T-helper 1 cell (primary cell): Measurements from ENCODE around the gene ERN2.
A peak's percentile ranks its signal among the peaks of the same experiment; 100 is the strongest.

ENCODE experiments used
- DNase-seq, 5 donors: peaks; one replicate each; pipeline ENCODE4 v3.0.0-alpha.2; 2012 to 2020

Gene ERN2

DNA sequence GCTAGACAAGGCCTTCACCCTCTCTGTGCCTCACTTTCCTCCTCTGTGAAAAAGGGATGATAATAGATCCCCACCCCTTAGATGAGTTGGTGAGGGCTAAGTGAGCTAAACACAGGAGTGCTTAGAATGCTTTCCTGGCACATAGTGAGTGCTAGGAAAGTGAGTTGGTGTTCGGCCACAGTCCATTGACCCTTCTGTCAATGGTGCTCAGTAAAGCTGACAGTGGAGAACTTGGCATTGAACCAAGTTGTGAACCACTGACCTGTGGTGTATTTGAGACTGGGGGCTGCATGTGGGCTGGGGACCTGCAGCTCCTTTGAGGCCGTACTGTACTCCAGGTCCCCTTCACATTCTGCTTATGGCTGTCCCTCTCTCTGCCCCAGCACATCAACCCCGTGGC lies 29.5 kb downstream of the ERN2 start:
- DNase-seq = no peak

DNA sequence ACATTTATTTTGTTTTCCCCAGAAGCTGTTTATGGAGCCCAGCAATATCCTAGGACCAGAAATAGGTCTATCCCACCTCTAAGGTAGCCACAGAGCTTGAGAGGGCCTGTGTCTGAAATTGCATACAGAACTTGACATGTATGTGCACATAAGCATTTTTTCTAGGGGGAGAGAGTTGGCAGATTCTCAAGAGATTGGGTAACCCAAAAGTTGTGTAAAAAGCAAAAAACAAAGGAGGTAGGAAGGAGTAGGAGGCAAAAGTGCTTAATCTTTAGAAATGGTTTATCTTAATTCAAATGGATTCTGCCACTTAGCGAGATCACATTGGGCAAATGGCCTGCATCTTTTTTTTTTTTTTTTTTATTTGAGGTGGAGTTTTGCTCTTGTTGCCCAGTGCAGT lies 30.8 kb downstream of the ERN2 start:
- no peak for DNase-seq

DNA sequence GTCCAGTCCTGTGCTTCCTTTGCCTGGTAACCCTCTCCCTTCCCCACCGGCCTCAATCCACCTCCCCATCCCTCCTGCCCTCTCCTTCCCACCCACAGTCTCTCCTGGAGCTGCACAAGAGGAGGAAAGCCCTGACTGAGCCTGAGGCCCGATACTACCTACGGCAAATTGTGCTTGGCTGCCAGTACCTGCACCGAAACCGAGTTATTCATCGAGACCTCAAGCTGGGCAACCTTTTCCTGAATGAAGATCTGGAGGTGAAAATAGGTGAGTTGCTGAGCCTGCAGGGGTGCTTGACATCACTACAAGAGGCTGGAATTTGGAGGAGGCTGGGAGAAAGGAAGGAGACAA lies 33.1 kb downstream of the ERN2 start:
- DNase-seq = no peak

DNA sequence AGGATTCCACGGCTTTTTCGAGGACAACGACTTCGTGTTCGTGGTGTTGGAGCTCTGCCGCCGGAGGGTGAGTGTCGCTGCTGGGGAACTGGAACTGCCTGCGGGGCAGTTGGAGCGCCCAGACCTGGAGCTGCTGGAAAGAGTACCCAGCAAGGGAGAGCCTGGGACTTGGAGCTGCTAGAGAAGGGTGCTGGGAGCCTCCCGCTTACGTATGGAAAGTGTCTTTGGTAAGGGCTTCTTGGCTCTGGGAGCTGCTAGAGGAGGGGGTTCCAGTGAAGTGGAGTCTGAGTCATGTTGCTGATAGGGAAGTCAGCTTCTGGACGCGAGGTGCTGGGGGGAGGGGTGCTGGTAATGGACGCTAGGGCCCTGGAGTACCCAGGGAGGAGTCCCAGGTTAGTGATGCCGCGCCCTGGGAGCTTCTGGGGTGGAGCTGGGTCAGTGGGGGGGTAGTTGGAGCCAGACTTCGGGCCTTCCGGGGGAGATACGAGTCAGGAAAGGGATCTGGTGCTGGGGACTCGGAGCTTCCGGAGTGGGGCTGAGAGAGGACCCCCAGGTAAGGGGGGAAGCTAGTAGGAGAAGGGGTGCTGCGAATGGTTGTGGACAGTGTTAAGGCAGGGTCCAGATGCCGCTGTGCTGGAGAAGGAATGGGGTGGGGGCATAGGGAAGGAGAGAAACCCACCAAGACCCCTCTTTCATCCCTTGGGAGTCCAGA lies 33.6 kb downstream of the ERN2 start:
- DNase-seq = peak in 1 of 5 donors; percentile 25

DNA sequence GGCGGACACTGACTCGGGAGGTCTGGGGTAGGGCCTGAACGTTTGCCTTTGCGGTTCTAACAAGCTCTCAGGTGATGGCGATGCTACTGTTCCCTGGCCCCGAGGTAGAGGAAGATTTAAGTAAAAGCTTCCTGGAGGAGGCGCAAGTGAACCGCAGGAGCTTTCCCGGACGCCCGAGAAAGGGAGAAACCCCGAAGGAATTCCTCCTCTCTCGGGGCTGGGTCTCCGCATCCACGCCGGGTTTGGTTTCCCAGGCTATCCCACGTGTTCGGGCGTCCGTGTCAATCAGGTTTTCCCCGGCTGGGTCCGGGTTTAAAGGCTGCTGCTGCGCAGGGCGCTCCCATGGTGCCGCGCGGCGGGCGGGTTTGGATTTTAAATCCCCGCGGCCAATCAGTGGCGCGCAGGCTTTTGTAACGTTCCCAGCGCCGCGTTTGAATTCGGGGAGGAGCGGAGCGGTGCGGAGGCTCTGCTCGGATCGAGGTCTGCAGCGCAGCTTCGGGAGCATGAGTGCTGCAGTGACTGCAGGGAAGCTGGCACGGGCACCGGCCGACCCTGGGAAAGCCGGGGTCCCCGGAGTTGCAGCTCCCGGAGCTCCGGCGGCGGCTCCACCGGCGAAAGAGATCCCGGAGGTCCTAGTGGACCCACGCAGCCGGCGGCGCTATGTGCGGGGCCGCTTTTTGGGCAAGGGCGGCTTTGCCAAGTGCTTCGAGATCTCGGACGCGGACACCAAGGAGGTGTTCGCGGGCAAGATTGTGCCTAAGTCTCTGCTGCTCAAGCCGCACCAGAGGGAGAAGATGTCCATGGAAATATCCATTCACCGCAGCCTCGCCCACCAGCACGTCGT lies 34.4 kb downstream of the ERN2 start, which contains the start of gene PLK1:
TSS of gene PLK1 (plus strand) at position 460 of the 844 bp plus-strand sequence. CDS start at position 504, 44 bp downstream.
- peak; percentile 37 to 86 (median 60) for DNase-seq

DNA sequence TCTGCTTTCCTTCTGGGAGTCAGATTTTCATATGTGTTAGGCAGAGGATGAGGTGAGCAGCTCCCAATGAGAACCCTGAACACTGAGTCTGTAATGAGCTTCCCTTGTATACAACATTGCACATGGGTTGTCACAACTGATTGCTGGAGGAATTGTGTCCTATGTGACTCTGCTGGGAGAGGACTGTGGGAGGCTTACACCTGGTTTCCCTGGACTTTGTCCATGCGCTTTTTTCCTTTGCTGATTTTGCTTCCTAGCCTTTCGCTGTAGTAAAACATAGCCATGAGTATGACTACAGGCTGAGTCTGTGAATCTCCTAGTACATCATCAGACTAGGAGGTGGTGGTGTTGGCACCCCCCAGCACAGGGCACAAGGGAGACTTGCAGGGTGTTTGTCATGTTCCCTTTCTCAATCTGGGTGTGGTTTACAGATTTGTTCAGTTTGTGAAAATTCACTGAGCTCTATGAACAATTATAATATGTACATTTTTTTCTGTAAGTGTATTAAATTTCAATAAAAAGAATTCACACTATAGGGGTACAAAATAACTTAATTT lies 36.0 kb downstream of the ERN2 start:
- DNase-seq = no peak

DNA sequence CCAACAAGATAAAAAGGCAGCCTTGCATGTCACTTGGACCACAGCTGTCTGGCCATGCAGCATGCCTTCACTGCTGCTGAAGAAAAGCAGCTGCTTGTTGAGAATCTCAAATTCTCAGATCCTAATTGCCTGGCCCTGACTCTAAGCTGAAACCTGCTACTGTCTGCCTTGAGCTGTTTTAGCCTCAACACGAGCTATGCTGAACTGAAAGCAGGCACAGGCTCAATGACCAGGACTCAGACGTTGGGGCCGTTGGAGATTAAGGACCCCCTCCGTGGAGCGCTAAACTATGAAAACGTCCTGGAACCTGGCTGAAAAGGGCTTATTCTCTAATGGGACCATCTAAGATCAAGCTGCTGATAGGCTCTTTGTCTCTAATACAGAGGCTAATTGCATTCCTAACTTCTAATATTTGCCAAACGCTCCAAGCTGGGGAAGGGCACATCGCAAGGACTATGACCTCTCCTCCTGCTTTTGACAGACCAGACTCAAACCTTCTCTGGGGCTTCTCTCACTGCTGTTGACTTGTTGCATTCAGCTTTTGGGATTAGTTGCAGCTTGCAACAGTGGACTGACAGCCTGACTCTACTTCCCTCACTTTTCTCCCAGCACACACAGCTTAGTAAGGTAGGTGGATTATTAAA lies 38.9 kb downstream of the ERN2 start:
- no peak for DNase-seq

DNA sequence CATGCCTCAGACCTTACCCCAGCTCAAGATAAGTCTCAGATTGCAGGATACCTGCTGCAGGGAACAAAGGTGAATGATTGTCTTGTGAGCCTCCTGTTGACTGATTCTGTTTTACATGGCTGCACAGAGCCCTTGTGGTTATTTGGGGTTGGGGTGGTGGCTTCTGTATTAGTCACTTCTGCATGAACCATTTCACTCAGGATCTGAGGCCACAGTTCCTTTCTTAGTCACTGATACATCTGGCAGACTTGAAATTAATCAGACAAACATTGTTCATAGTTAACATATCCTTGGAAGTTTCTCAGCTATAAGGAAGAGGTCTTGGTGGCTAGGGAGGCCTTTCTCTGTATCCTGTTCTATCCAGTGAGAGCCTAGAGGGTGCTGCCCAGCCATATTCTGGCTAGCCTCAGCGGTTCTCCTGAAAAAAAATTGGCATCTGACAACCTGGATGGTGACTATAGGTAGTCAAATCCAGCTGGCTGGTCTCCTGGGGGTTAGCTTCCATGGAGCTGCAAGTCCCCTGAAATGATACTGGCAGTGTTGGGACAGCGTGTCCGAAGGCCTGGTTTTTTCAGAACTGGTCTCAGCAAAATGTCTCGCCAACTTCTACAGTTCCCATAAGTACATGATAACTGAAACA lies 42.8 kb downstream of the ERN2 start:
- DNase-seq = peak in 1 of 5 donors; percentile 78

DNA sequence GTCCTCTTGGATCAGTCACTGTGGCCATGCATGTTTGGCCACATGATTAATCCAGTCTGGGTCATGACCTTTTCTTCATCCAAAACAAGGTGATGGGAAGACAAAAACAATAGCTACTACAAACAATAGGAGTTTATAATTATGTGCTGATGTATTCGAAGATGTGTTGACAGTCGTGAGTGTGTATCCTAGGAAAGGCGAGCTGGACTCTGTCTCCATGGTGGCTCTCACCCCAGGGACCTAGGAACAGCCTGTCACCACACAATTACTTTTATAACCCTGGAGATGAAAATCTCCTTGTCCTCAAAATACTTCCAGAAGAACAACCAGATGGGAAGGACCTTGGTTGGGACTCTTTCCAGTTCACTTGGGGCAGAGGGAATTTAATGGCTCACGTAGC lies 44.1 kb downstream of the ERN2 start:
- DNase-seq = no peak

DNA sequence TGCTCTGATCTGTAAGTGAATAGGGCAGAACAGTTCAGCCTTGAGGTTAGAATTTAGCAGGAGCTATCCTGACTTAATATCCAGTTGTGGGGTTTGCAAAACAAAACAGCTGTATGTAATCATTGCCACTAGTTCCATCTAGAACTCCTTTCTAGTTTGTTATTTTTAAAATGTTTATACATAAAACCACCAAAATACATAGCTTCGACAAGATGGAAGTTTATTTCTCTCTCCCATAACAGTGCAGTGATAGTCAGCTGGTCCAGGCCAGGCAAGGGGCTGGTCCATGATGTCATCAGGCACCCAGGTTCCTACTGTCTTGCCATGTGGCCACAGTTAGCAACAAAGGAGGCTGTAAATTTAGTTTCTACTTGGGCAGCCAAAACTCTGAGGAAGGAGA lies 44.8 kb downstream of the ERN2 start:
- no peak for DNase-seq

DNA sequence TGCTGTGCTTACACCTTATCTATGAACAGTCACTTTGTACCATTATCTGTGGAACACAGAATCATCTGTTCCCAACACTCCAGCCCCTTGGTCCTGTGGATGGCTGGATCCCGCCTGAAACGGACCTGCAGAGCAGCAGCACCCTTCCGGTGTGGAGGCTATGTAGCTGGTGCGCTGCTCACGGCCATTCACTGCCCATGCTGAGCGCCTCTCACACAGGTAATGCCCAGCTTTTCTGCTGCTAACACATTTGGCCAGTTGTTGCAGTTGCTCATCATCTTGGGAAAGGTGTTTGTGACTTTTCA lies 45.7 kb downstream of the ERN2 start:
- DNase-seq = no peak

DNA sequence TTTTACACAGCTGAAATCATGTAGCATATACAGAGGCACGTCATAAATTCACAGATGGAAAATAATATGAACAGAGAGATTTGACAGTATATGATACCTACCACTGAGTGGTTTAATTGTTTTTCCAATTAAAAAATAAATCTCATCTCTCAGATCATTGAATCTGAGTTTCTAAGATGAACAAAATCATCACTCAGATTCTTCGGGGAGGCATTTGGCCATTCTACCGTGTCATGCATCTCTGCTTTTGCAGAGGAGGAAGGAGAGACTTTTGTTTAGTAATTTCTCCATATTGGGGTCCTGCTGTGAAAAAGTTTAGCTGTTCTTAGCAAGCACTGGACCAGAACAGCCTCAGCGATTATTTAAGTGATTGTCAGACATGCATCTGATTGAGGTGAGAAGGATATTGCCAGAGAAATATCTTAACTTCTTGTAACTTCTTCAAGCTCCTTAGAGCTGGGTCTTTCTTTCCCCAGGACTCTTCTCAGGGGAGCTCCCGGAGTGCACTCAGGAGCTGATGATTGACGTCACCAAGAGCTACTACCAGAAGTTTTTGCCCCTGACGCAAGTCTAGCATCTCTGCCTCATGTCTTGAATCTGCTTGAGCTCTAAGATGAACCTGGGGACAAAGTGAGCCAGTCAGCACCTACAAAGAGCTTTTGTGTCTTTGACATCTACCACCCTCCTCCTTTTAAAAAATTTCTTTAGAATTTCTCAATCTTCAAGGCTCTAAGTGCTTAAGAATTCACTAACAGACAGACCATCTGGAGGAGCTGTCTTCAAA lies 46.3 kb downstream of the ERN2 start:
- DNase-seq = no peak

DNA sequence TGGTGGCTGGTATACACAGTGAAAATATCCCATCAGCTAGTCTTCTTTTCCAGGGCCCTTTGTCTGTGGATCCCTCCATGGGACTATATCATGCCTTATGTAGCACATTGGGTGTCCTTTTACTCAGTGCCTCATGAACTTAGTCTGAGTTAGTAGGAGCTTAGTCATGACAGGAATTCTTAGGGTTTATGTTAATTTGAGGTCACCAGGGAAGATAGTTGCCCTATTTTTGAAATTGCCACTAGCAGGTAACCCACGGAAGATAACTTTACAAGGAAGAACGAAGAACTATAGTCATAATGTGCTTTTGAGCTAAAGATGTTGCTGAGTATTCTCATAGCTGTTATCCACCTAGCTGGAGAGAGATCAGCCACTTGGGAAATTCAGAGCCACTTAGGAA lies 49.1 kb downstream of the ERN2 start:
- no peak for DNase-seq

DNA sequence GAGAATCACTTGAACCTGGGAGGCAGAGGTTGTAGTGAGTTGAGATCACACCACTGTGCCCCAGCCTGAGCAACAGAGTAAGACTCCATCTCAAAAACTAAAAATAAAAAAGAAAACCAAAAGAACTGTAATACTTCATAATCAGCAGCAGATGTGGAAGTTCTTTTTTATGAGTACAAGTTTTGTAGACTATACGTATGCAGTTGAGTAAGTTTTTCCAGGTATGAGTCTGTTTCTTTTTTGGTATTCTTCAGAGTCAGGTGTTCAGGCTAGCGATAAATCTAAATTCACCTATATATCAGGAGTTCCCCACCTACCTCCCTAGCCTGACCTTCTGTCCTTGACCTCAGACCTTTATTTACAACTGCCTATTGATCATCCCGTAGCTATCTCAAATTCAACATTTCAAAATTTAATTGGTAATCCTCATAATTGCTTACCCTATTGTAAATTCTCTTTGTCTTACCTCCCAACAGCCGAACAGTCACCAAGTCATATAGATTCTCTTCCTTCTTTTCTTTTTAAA lies 61.0 kb downstream of the ERN2 start:
- no peak for DNase-seq

DNA sequence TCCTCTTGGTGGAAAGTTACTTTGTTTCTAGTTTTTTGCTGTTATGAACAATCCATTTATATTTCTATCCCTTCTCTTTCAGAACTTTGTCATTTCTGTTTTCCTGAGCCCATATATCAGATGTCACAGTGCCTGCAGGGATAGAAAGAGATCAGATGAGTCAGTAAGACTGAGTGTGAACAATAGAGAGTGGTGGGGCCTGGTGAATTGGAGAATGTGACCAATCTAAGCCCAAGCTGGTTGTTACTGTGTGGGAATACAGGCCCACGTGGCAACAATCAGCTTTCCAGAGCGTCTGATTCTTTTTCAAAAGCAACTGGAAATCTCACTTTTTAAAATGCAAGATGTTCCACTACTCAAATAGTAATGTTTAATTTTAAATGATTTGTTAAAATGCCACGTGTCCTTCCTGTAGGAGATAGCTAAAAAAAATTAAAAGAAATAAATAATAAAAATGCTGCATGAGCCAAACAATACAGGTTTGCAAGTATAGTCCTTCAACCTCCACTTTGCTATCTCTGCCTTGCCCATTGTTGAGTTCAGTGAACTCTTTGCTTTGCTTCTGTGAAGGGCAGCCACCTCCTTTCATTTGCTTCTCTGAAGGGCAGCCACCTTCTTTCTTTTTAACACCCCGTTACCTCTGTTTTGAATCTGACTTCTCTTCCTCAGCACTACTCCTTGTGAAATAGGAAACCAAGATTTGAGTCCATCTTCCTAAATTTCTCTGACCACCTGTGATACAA lies 62.2 kb downstream of the ERN2 start:
- DNase-seq = no peak

DNA sequence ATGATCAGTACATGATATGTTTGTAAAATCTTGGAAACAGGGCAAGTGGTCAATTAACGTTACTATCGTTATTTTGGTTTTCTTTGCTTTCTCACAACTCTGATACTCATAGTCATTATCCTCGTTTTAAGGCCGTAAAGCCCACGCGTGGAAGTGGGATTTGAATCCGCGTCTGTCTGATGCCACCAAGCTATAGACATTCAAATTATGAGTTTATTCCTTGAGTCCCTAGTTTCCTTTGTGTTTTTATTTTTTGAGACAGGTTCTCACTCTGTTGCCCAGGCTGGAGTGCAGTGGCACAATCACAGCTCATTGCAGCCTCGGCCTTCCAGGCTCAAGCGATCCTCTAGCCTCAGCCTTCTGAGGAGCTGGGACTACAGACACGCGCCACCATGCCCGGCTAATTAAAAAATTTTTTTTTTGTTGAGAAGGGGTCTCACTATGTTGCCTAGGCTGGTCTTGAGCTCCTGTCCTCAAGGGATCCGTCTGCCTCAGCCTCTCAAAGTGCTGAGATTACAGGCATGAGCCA lies 70.7 kb downstream of the ERN2 start:
- no peak for DNase-seq

DNA sequence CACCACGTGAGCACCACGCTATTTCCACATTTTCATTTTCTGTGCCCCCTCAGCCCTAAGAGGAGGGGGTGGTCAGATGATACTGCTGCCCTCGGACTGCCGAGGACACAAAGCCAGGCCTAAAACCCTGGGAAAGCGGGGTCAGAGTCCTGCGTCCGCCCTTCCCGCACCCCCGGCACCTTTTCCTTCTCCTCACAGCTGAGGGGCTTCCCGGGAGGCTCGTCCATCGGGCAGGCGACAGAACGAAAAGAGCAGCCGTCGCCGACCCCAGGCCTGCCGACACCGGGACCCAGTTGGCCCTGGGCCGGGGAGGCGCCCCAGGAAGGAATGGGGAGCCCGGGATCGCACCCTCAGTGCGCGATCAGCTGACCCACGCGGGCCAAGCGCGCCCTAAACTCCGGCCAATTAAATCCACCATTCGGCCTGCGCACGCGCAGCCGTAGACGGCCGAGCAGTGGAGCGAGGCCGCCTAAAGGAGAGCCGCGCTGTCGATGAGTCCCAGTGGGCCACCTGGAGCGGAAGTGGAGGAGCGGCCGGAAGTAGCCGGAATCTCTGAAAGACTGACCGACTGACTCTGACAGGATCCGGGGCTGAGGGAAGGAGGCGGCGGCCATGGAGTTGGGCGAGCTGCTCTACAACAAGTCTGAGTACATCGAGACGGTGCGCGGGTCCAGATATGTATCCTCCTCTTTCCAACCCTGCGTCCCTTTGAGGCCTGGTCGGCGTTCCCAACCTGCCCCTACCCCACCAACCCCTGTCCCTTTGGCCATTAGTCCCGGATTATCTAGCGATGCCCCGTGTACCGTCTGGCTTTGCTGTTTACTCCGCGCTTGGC lies 71.9 kb downstream of the ERN2 start, which contains the start of the genes DCTN5 and PALB2:
TSS of gene DCTN5 (plus strand) at position 536 of the 835 bp plus-strand sequence. CDS start at position 613, 77 bp downstream.
TSS of gene PALB2 (minus strand) at position 380 of the 835 bp plus-strand sequence. CDS start at position 227, 153 bp downstream.
- DNase-seq = peak; percentile 75 to 92 (median 79)

DNA sequence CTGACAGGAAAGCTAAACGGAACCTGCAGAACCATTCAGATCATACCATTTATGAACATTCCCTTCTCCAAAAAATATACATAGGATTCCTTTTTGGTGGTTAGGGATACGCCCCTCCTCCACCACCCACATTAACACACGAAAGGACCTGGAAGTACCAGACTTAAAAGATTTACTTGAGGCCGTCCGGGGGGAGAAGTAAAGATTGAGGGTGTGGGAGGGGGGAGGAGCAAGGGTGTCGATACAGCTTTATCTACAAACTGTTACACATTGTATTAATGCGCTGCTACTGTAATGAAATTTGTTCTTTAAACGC lies 72.4 kb downstream of the ERN2 start:
- no peak for DNase-seq
